ENCODE results near the gene TPGS1.

The TPGS1 gene

DNA sequence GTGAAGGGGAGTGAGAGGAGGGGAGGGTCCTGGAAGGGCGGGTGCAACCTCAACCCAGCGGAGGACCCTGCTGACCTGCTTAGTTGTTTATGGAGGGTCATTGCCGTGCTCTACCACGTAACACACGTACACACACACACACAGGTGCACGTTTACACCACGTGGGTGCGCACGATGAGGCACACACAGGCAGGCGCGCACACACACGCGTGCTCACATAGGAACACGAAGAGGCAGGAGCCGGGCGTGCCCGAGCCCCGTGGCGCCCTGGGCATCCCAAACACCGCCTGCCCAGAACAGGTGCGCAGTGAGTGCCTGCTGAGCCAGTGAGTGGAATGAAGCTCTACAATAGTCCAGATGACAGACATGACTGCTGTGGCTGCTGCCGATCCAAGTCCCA lies 22.2 kb upstream of the TPGS1 start:
- DNase-seq: no peak
- peaks cover 35% of the 10 kb centered on the region for H3K27me3 Mint-ChIP-seq

DNA sequence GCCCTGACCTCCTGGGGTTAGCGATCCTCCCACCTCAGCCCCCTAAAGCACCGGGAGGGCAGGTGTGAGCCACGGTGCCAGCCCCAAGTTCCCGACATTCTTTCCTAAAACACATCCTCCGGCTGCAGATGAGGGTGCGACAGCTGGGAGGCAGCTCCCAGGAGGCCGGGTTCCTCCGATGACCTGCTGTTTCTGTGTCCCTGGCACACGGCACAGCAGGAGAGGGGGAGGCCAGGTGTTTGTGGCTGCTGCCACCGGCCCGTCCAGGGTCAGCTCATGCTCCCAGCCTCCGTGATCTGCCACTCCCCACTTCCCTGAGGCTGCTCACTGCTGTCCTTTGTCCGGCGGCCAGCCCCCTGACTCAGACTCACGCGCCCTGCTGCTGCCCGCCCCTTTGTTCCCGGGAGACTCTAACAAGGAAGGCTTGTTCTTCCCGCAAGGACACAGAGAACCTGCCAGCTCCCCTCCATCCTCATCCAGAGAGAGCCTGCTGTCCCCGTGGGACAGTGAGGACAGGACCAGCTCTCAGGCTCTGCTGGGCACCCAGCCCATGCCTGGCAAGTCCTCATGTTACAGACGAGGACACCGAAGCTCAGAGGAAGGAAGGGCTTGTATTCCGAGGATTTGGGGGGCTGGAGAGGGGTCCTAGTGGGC lies 21.6 kb upstream of the TPGS1 start:
- H3K9me3 Mint-ChIP-seq: peaks cover 12% of the 10 kb centered on the region
- no peak overlapping the region for H3K27ac Mint-ChIP-seq
- peaks cover 13% of the 10 kb centered on the region for H3K4me1 Mint-ChIP-seq
- no peak for ATAC-seq
- H3K4me3 Mint-ChIP-seq: no peak overlapping the region
- H3K36me3 Mint-ChIP-seq (ENCODE audit: low read depth): peaks cover 5% of the 10 kb centered on the region
- peaks cover 29% of the 10 kb centered on the region for H3K27me3 Mint-ChIP-seq
- no peak for DNase-seq

More for the DNA sequence above, 22.2 kb upstream of the TPGS1 start:
- no peak for ATAC-seq
- peaks cover 10% of the 10 kb centered on the region for H3K36me3 Mint-ChIP-seq (ENCODE audit: low read depth)
- no peak overlapping the region for H3K27ac Mint-ChIP-seq
- H3K4me3 Mint-ChIP-seq: no peak overlapping the region
- H3K4me1 Mint-ChIP-seq: peaks cover 16% of the 10 kb centered on the region
- peaks cover 18% of the 10 kb centered on the region for H3K9me3 Mint-ChIP-seq

DNA sequence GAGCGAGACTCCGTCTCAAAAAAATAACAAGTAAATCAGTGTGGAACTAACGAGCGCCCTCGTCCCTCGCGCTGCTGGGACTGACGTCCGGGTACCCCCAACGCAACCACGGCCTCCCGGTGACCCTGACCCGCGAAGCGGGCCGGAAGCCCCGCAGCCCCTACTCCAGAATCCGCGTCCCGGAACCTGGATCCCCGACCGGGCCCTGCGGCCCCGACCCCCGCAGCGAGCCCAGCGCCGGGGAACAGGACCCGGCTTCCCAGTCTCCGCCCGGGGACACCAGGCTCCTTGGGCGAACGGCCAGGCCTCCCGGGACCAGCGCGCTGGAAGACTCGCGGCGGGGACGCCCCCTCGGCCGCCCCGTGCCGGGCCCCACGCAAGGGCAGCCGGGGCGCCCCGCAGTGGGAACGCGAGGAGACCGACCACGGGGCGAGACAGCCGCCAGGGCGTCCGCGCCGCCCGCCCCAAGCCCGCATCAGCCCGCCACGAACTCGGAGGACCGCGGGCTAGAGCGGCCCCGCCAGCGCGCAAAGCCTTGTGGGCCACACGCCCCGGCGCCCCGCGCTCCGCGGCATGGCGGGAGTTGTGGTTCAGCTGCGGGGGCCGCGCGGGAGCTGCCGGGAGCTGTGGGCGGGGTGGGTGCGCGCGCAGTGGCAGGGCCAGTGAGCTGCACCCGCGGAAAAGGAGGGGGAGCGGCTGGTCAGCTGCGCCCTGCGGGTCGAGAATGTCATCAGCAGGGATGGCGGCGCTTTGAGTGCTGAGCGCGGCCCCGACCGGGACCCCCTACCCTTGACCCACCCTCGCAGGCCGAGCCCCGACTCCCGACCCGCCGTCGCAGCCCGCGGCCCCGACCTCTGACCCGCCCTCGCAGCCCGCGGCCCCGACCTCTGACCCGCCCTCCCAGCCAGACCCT lies 18.5 kb upstream of the TPGS1 start:
- Mint-ChIP-seq H3K27ac (peak overlapping the region; percentile 87), H3K9me3 (no peaks in the 10 kb centered on the region), H3K36me3 (ENCODE audit: low read depth) (no peaks in the 10 kb centered on the region), H3K4me1 (peaks cover 9% of the 10 kb centered on the region), H3K4me3 (peak overlapping the region; percentile 80), H3K27me3 (peaks cover 21% of the 10 kb centered on the region)
- DNase-seq (peak; percentile 96), ATAC-seq (peak; percentile 86)

DNA sequence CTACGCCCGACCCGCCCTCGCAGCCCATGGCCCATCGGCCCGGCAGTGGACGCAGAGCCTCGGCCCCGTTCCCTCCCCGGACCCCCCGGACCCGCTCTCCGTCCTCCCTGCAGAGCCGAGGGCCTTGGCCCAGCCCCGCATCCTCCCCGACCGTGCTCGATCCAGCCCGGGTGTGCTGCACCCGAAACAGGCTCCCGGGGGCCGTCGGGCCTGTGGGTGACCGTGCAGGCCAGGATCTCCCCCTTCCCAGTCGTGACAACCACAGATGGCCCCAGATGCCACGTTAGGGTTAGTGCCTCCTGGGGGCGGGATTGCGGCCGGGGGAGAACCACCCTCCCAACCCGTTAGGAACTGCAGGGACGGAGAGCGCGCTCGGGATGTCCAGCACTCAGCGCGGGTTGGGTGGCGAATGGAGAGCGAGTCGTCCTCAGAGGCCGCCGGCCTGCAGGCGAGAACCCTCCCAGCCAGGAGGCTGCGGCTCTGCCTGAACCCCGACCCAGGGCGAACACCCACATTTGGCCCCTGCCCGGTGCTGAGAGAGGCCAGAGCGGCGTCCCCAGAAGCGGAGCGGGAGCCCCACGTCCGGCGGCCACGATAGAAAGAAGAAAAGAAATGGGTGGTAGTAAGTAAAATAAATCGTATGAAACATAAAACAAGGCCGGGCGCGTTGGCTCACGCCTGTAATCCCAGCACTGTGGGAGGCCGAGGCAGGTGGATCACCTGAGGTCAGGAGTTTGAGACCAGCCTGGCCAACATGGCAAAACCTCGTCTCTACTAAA lies 17.7 kb upstream of the TPGS1 start:
- H3K36me3 Mint-ChIP-seq (ENCODE audit: low read depth): no peaks in the 10 kb centered on the region
- peak overlapping the region; percentile 68 for H3K4me3 Mint-ChIP-seq
- no peak for ATAC-seq
- peaks cover 16% of the 10 kb centered on the region for H3K27me3 Mint-ChIP-seq
- no peak for DNase-seq
- H3K9me3 Mint-ChIP-seq: no peaks in the 10 kb centered on the region
- H3K27ac Mint-ChIP-seq: no peak overlapping the region
- peaks cover 9% of the 10 kb centered on the region for H3K4me1 Mint-ChIP-seq

DNA sequence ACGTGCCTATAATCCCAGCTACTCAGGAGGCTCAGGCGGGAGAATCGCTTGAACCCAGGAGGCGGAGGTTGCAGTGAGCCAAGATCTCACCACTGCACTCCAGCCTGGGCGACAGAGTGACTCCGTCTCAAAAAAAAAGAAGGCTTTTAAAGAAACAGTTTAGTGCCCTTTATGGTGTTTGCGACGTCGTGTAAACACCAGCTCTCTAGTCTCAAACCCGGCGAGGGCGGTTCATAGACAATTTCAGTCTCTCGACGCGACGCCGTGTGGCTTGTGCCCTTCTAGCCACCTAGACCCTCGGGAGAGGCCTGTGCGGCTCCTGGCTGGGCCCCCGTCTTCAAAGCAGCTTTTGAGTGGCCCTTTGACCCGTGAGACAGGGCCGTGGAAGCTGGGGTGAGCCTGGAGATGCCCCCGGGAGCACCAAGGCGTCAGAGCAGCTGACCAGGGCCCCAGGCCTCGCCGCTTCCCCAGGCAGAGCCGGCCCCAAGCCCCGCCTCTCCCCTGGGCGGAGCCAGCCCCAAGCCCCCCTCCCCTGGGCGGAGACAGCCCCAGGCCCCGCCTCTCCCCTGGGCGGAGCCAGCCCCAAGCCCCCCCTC lies 16.1 kb upstream of the TPGS1 start:
- ATAC-seq (no peak), DNase-seq (no peak)
- H3K9me3 Mint-ChIP-seq: no peaks in the 10 kb centered on the region
- no peaks in the 10 kb centered on the region for H3K36me3 Mint-ChIP-seq (ENCODE audit: low read depth)
- no peak overlapping the region for H3K27ac Mint-ChIP-seq
- no peak overlapping the region for H3K4me3 Mint-ChIP-seq
- peaks cover 12% of the 10 kb centered on the region for H3K27me3 Mint-ChIP-seq
- H3K4me1 Mint-ChIP-seq: peaks cover 12% of the 10 kb centered on the region

DNA sequence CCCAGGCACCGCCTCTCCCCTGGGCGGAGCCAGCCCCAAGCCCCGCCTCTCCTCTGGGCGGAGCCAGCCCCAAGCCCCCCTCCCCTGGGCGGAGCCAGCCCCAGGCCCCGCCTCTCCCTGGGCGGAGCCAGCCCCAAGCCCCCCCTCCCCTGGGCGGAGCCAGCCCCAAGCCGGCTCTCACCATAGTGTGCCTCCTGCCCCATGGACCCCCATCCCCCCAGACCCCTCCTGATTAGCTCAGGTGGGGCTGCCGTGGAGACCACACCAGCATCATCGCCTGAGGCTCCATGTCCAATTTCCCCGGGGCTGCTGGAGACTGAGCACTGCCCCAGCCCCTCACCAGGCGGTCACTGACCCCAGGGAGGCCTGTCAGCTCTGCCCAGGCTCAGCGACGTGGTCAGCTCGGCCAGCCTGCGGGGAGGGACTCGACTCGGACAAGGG lies 15.2 kb upstream of the TPGS1 start:
- ATAC-seq (no peak), DNase-seq (no peak)
- Mint-ChIP-seq H3K27ac (no peak overlapping the region), H3K4me3 (no peak overlapping the region), H3K27me3 (peaks cover 11% of the 10 kb centered on the region), H3K4me1 (peaks cover 12% of the 10 kb centered on the region), H3K9me3 (no peaks in the 10 kb centered on the region), H3K36me3 (ENCODE audit: low read depth) (no peaks in the 10 kb centered on the region)

DNA sequence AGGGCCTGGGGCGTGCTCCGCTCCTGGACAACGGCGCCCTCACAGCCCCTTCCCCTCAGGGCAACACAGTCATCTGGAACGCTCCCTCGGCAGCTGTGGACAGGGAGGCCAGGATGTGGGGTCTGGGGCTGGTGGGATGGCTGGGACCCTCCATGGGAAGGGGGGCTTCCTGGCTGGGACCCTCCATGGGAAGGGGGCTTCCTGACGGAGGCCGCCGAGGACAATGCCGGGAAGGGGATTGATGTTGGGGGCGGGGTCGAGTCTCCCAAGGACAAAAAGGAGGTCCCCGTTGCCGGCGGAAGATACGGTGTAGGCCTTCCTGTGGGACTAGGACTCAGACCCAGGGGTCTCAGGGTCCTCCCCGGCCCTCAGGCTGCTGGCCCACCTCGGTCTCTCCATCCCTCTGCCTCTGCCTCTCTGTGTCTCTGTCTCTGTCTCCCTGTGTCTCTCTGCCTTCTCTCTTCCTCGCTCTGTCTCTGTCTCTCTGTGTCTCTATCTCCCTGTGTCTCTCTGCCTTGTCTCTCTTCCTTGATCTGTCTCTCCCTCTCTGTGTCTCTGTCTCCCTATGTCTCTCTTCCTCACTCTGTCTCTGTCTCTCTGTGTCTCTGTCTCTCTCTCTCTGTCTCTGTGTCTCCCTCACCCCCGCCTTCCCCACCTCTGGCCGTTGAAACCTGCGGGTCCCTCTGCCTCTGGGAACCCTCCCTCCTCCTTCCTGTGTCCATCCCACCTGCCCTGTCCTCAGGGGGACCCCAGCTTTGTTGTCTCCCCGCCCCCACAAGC lies 13.7 kb upstream of the TPGS1 start:
- Mint-ChIP-seq H3K4me1 (peaks cover 9% of the 10 kb centered on the region), H3K4me3 (no peak overlapping the region), H3K27me3 (peaks cover 17% of the 10 kb centered on the region), H3K27ac (no peak overlapping the region), H3K9me3 (no peaks in the 10 kb centered on the region), H3K36me3 (ENCODE audit: low read depth) (no peaks in the 10 kb centered on the region)
- no peak for DNase-seq
- no peak for ATAC-seq

DNA sequence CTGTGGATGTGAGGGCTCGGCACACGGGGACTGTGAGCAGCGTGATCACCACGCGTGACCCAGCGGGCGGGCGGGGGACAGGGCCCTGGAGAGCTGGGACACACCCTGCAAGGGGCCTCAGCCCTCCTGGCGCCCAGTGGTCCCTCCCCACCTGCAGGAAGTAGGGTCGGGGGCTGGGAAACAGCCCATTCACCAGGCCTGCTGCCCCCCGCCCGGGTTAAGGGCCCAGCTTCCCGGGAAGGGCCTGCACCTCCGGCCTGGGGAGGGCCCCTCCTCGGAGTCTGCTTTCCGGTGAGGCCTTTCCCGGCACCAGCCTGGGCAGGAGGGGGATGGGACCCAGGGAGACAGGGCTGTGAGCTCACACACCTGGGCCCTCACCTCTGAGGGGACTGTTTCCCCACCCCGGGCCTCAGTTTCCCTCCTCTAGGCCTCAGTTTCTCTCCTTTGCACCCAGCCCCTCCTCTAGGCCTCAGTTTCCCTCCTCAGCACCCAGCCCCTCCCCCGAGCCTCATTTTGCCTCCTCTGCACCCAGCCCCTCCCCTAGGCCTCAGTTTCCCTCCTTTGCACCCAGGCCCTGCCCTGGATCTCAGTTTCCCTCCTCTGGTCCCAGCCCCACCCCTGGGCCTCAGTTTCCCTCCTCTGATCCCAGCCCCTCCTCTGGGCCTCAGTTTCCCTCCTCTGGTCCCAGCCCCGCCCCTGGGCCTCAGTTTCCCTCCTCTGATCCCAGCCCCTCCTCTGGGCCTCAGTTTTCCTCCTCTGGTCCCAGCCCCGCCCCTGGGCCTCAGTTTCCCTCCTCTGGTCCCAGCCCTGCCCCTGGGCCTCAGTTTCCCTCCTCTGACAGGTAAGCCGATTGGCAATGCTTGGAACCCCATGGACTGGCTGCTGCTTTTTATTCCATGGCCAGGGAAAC lies 12.9 kb upstream of the TPGS1 start:
- DNase-seq (no peak), ATAC-seq (no peak)
- Mint-ChIP-seq H3K27ac (no peak overlapping the region), H3K9me3 (no peaks in the 10 kb centered on the region), H3K27me3 (peaks cover 24% of the 10 kb centered on the region), H3K36me3 (ENCODE audit: low read depth) (no peaks in the 10 kb centered on the region), H3K4me1 (peaks cover 10% of the 10 kb centered on the region), H3K4me3 (no peak overlapping the region)

DNA sequence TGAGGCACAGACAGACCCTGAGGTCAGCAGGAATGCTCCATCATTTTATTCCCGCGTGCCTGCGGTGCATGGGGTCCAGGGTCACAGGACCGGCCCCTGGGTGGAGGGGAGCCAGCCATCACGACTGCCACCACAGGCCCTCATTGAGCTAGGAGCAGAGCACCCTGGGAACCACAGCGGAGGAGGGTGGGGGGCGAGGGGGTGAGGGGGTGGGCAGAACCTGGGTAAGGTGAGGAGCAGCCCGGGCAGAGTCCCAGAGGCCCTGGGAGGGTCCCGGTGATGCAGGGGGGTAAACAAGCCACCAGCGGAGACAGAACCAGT lies 12.3 kb upstream of the TPGS1 start:
- Mint-ChIP-seq H3K36me3 (ENCODE audit: low read depth) (no peaks in the 10 kb centered on the region), H3K4me3 (no peak overlapping the region), H3K4me1 (peaks cover 10% of the 10 kb centered on the region), H3K27me3 (peaks cover 26% of the 10 kb centered on the region), H3K9me3 (no peaks in the 10 kb centered on the region), H3K27ac (no peak overlapping the region)
- no peak for DNase-seq
- ATAC-seq: no peak

DNA sequence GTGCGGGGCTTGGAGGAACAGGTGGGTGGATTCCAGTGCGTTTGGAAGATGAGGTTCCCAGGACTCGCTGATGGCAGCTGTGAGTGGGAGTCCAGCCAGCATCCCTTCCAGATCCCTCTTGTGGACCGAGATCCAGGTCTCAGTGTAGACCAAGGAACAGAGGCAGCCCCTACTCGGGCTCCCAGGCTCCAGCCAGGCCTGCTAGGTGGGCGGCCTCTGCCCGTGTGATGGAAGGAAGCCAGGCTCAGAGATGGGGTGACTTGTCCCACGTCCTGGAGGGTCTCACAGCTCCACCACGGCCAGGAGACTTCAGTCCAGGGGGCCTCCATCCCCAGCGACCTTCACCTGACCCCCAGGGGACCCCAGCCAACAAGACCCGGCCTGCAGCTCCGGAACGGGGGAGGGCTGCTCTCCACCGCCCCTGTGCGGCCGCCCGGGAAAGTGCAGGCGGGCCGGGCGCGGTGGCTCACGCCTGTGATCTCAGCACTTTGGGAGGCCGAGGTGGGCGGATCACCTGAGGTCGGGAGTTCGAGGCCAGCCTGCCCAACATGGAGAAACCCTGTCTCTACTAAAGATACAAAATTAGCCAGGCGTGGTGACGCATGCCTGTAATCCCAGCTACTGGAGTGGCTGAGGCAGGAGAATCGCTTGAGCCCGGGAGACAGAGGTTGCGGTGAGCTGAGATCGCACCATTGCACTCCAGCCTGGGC lies 11.7 kb upstream of the TPGS1 start:
- no peak overlapping the region for H3K27ac Mint-ChIP-seq
- peak; percentile 71 for DNase-seq
- H3K4me1 Mint-ChIP-seq: peaks cover 6% of the 10 kb centered on the region
- no peak for ATAC-seq
- H3K9me3 Mint-ChIP-seq: no peaks in the 10 kb centered on the region
- no peak overlapping the region for H3K4me3 Mint-ChIP-seq
- no peaks in the 10 kb centered on the region for H3K36me3 Mint-ChIP-seq (ENCODE audit: low read depth)
- H3K27me3 Mint-ChIP-seq: peaks cover 26% of the 10 kb centered on the region

DNA sequence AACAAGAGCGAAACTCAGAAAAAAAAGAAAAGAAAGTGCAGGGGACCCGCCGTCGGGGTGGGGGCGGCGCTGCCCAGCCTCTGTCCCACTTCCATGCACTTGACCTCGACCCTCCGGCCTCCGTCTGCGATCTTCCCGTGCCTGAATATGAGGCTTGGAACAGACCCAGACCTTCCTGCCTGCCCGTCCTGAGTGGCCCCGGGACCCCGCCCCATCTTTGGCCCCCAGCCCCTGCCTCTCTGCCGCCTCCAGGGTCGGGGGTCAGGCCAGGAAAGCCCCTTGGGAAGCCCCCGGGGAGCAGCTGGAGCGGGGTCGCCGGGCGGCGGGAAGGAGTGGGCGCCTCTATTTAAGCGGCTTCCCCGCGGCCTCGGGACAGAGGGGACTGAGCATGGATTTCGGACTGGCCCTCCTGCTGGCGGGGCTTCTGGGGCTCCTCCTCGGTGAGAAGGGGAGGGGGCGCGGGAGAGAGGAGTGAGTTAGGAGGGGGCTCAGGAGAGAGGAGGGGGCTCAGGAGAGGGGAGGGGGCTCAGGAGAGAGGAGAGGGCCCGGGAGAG lies 11.1 kb upstream of the TPGS1 start, which contains the start of gene MADCAM1:
Gene MADCAM1 (plus strand): TSS at position 375 of the 554 bp plus-strand sequence. CDS start 14 bp downstream, at position 389.
- Mint-ChIP-seq H3K9me3 (no peaks in the 10 kb centered on the region), H3K27me3 (peaks cover 26% of the 10 kb centered on the region), H3K36me3 (ENCODE audit: low read depth) (no peaks in the 10 kb centered on the region), H3K27ac (no peak within 1 kb of the TSS), H3K4me3 (no peak within 1 kb of the TSS), H3K4me1 (peaks cover 6% of the 10 kb centered on the region)
- ATAC-seq (no peak), DNase-seq (no peak)

DNA sequence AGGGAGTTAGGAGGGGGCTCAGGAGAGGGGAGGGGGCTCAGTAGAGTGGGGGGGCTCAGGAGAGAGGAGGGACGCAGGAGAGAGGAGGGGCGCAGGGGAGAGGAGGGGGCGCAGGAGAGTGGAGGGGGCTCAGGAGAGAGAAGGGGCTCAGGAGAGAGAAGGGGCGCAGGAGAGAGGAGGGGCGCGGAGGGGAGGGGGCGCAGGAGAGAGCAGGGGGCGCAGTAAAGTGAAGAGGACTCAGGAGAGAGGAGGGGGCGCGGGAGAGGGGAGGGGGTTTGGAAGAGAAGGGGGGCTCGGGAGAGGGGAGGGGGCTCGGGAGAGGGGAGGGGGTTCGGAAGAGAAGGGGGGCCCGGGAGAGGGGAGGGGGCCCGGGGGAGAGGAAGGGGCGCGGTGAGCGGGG lies 10.3 kb upstream of the TPGS1 start:
- Mint-ChIP-seq H3K36me3 (ENCODE audit: low read depth) (no peaks in the 10 kb centered on the region), H3K27me3 (peaks cover 26% of the 10 kb centered on the region), H3K4me1 (peaks cover 6% of the 10 kb centered on the region), H3K27ac (no peak overlapping the region), H3K9me3 (no peaks in the 10 kb centered on the region), H3K4me3 (no peak overlapping the region)
- ATAC-seq: no peak
- no peak for DNase-seq
